Neutrophil (primary cell): ENCODE measurements around the gene SLC35G2.

Experiments used
- H3K27ac ChIP-seq: fragments of 200-600 bp; sonication (generic); 2 replicates; pipeline ENCODE4 v1.5.1; 2016; ENCODE audit warnings: mild to moderate bottlenecking, moderate library complexity
- H3K27me3 ChIP-seq: fragments of 200-600 bp; sonication (generic); 2 replicates; pipeline ENCODE4 v1.6.0; 2016; ENCODE audit warnings: mild to moderate bottlenecking
- H3K36me3 ChIP-seq: fragments of 200-600 bp; sonication (generic); 2 replicates; pipeline ENCODE4 v1.5.1; 2017
- H3K4me1 ChIP-seq, 2 experiments: fragments of 200-600 bp in 1 of 2; sonication (generic) in 1 of 2; 1 replicate in 1 of 2; 2 replicates in 1 of 2; pipeline versions ENCODE4 v1.5.1 to v1.6.1; 2013 to 2016; ENCODE audit warnings: low read depth in 1 of 2, low read length in 1 of 2, mild to moderate bottlenecking in 1 of 2, moderate library complexity in 1 of 2; ENCODE audit not compliant: control insufficient read depth in 1 of 2, insufficient read depth in 1 of 2
- H3K4me3 ChIP-seq, 2 experiments: fragments of 200-600 bp in 1 of 2; sonication (generic) in 1 of 2; 1 replicate in 1 of 2; 2 replicates in 1 of 2; pipeline ENCODE4 v1.5.1; 2013 to 2016; ENCODE audit warnings: low read depth in 1 of 2, low read length in 1 of 2, mild to moderate bottlenecking in 1 of 2, moderate library complexity in 1 of 2
- H3K9me3 ChIP-seq: fragments of 200-600 bp; sonication (generic); 2 replicates; pipeline ENCODE4 v1.5.1; 2016
- CTCF ChIP-seq: fragments of 200-600 bp; sonication (generic); IDR thresholded peaks from 2 replicates; pipeline ENCODE4 v1.5.1; 2016; ENCODE audit warnings: antibody characterized with exemption

The SLC35G2 gene

GRCh38 chr3:136835813-136836510, 17.0 kb downstream of the SLC35G2 start:
- TF ChIP-seq CTCF, result no peak
- H3K9me3 ChIP-seq, result no peaks in the 10 kb centered on the region
- no peaks in the 10 kb centered on the region for H3K36me3 ChIP-seq
- peaks cover 0 to 3% of the 10 kb centered on the region in 2 experiments for H3K4me1 ChIP-seq
- H3K27ac ChIP-seq, result no peak overlapping the region
- no peaks in the 10 kb centered on the region for H3K27me3 ChIP-seq
- no peak overlapping the region for H3K4me3 ChIP-seq

- Histone ChIP-seq H3K9me3 (no peaks in the 10 kb centered on the region), H3K36me3 (no peaks in the 10 kb centered on the region), H3K27ac (no peak overlapping the region), H3K4me3 (no peak overlapping the region), H3K4me1 (peaks cover 0 to 3% of the 10 kb centered on the region in 2 experiments), H3K27me3 (no peaks in the 10 kb centered on the region)
- TF ChIP-seq CTCF, result no peak
Observed at GRCh38 chr3:136836511-136837156, 17.7 kb downstream of the SLC35G2 start.

GRCh38 chr3:136838641-136839555, 20.0 kb downstream of the SLC35G2 start:
- no peaks in the 10 kb centered on the region for H3K36me3 ChIP-seq
- H3K9me3 ChIP-seq, result no peaks in the 10 kb centered on the region
- TF ChIP-seq CTCF, result no peak
- no peak overlapping the region for H3K4me3 ChIP-seq
- H3K4me1 ChIP-seq, result peaks cover 0 to 3% of the 10 kb centered on the region in 2 experiments
- H3K27me3 ChIP-seq, result no peaks in the 10 kb centered on the region
- H3K27ac ChIP-seq, result no peak overlapping the region

- Histone ChIP-seq H3K27ac (no peak overlapping the region), H3K4me3 (no peak overlapping the region), H3K4me1 (peaks cover 0 to 3% of the 10 kb centered on the region in 2 experiments), H3K27me3 (no peaks in the 10 kb centered on the region), H3K36me3 (no peaks in the 10 kb centered on the region), H3K9me3 (no peaks in the 10 kb centered on the region)
- no peak for TF ChIP-seq CTCF
Observed at GRCh38 chr3:136839556-136839931, 20.6 kb downstream of the SLC35G2 start.

GRCh38 chr3:136840252-136840651, 21.3 kb downstream of the SLC35G2 start:
- Histone ChIP-seq H3K4me1 (peaks cover 0 to 3% of the 10 kb centered on the region in 2 experiments), H3K4me3 (no peak overlapping the region), H3K27ac (no peak overlapping the region), H3K27me3 (no peaks in the 10 kb centered on the region), H3K36me3 (no peaks in the 10 kb centered on the region), H3K9me3 (no peaks in the 10 kb centered on the region)
- no peak for TF ChIP-seq CTCF
